Activated CD8-positive, alpha-beta T cell treated with anti-CD3 and anti-CD28 coated beads for 36 hours (primary cell): ENCODE data around the gene SPOCK2. TPM values are rescaled to one million over a fixed set of nuclear protein-coding genes. Genes with fewer than 3 reads are reported as not detected.

Experiments
- ATAC-seq: fragments of 200-7000 bp; cut with Tn5 transposase; one replicate; pipeline ENCODE4 v1.10.0; 2021; ENCODE audit warnings: mild to moderate bottlenecking, moderate library complexity
- CTCF ChIA-PET: fragments of 350-600 bp; sonication (Branson Sonifier 250); formaldehyde crosslinking; loops from one replicate; lab custom pipeline; 2021; ENCODE audit warnings: antibody characterized with exemption; lab: Charles Lee
- POLR2A ChIA-PET: fragments of 350-600 bp; sonication (Branson Sonifier 250); formaldehyde crosslinking; loops from one replicate; lab custom pipeline; 2021; ENCODE audit warnings: antibody characterized with exemption; lab: Charles Lee
- DNase-seq: peaks from one replicate; pipeline ENCODE4 v3.0.0-alpha.2; 2020
- H3K27ac Mint-ChIP-seq: one replicate; pipeline ENCODE4 v1.8.0; 2021; ENCODE audit warnings: mild to moderate bottlenecking, mixed read lengths
- H3K27me3 Mint-ChIP-seq: one replicate; pipeline ENCODE4 v1.8.0; 2021; ENCODE audit warnings: mixed read lengths
- H3K36me3 Mint-ChIP-seq: one replicate; pipeline ENCODE4 v1.8.0; 2021; ENCODE audit warnings: low read depth, mixed read lengths
- H3K4me1 Mint-ChIP-seq: one replicate; pipeline ENCODE4 v1.8.0; 2021; ENCODE audit warnings: low read depth, mixed read lengths
- H3K4me3 Mint-ChIP-seq: one replicate; pipeline ENCODE4 v1.8.0; 2021; ENCODE audit warnings: mild to moderate bottlenecking, moderate library complexity, mixed read lengths
- H3K9me3 Mint-ChIP-seq: one replicate; pipeline ENCODE4 v1.8.0; 2021; ENCODE audit warnings: mixed read lengths
- intact Hi-C: fragments of 100-400 bp; cut with micrococcal nuclease; formaldehyde crosslinking; loops from one replicate; pipeline ENCODE4 v1.10.0; 2022
- total RNA-seq, 2 experiments: library from RNA; stranded (reverse); gene quantifications; one replicate each; pipeline ENCODE4 v1.2.3, GENCODE V29; 2021
- TF ChIP-seq, protein P1 (sequence below): fragments of 200-600 bp; IDR thresholded peaks from one replicate; pipeline ENCODE4 v1.8.0; 2022; ENCODE audit warnings: antibody characterized with exemption, mild to moderate bottlenecking

Gene SPOCK2
- total RNA-seq, 2 experiments from 2014 or later: 134 to 135 TPM

DNA sequence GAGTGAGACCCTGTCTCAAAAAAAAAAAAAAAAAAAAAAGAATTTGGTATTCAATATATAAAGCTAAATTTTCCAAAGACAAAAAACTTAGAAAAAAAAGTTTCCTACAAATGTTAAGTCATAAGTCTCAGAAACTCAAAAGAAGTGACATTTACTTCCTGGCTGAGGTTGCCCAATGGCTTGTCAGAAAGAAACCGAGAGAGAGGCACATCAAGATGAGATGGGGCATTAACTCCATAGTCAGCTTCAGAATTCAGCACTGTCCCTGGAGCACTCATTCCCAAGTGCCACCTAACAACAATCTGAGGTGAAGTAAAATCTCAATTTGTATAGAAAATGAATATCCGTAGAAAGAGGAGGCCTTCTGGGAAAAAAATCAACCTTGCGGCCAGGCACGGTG, 6.8 kb upstream of the SPOCK2 start:
- Mint-ChIP-seq H3K27me3 (no peaks in the 10 kb centered on the region), H3K4me3 (no peak overlapping the region), H3K4me1 (peaks cover 54% of the 10 kb centered on the region), H3K27ac (peak overlapping the region; percentile 23), H3K9me3 (no peaks in the 10 kb centered on the region), H3K36me3 (peaks cover 39% of the 10 kb centered on the region)
- POLR2A ChIA-PET: interaction anchor here (0.7 to 2.4 kb wide), 3 partner anchors 11 to 232 kb away, joined by 3 to 7 read pairs (median 3); no protein-coding TSS in a partner anchor
- ATAC-seq (peak; percentile 40), DNase-seq (peak; percentile 38)
- TF ChIP-seq, protein P1, sequence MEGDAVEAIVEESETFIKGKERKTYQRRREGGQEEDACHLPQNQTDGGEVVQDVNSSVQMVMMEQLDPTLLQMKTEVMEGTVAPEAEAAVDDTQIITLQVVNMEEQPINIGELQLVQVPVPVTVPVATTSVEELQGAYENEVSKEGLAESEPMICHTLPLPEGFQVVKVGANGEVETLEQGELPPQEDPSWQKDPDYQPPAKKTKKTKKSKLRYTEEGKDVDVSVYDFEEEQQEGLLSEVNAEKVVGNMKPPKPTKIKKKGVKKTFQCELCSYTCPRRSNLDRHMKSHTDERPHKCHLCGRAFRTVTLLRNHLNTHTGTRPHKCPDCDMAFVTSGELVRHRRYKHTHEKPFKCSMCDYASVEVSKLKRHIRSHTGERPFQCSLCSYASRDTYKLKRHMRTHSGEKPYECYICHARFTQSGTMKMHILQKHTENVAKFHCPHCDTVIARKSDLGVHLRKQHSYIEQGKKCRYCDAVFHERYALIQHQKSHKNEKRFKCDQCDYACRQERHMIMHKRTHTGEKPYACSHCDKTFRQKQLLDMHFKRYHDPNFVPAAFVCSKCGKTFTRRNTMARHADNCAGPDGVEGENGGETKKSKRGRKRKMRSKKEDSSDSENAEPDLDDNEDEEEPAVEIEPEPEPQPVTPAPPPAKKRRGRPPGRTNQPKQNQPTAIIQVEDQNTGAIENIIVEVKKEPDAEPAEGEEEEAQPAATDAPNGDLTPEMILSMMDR: no peak
- intact Hi-C loops: no loop called here
- CTCF ChIA-PET: interaction anchor here (2.1 kb wide), 1 partner anchor 31 kb away, joined by 6 read pairs; no protein-coding TSS in a partner anchor

DNA sequence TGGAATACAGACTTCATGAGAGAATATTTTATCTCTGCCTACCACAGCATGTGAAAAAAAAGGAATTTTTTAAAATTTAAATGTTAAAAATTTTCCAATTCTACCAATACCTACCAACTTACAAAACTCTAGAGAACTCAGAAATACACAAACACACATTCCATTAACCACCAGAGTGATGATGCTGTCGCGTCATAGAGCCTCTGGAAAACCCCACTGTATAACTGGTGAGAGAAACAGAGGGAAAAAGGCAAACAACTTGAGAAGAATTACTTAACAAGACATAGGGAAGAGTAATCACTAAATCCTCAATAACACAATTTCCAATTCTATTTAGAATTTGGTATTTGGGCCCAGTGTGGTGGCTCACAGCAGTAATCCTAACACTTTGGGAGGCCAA, 6.2 kb upstream of the SPOCK2 start:
- CTCF ChIA-PET: interaction anchor here (2.1 kb wide), 2 partner anchors 12 to 31 kb away, joined by 6 to 10 read pairs; no protein-coding TSS in a partner anchor
- Mint-ChIP-seq H3K36me3 (peaks cover 37% of the 10 kb centered on the region), H3K27ac (peak overlapping the region; percentile 43), H3K27me3 (no peaks in the 10 kb centered on the region), H3K9me3 (no peaks in the 10 kb centered on the region), H3K4me3 (no peak overlapping the region), H3K4me1 (peaks cover 61% of the 10 kb centered on the region)
- no peak for DNase-seq
- intact Hi-C loops: no loop called here
- POLR2A ChIA-PET: interaction anchor here (0.7 to 2.4 kb wide), 3 partner anchors 11 to 31 kb away, joined by 3 to 7 read pairs (median 5); no protein-coding TSS in a partner anchor
- no peak for ATAC-seq
- TF ChIP-seq, protein P1: no peak

DNA sequence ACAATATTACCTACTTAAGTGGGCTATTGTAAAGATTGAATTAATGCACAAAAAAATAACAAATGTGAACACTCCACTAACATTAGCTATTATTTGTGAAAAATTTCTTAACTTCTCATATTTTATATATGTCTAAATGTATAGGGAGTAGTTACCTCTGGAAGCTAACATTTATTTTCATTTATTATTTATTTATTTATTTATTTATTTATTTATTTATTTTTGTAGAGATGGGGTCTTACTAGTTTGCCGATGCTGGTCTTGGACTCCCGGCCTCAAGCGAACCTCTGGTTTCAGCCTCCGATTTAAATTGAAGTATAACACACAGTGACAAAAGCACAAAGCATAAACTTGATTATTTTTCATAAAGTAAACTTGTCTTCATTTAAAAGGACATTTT, 5.1 kb upstream of the SPOCK2 start:
- ChIA-PET POLR2A (interaction anchor here (0.6 to 2.4 kb wide), 6 partner anchors 10 to 213 kb away, joined by 3 to 7 read pairs (median 4); partner anchors contain the start of genes ANAPC16 and ASCC1), CTCF (interaction anchor here (0.6 to 2.1 kb wide), 7 partner anchors 13 to 244 kb away, joined by 3 to 10 read pairs (median 3); no protein-coding TSS in a partner anchor)
- H3K27me3 Mint-ChIP-seq: no peaks in the 10 kb centered on the region
- no peak overlapping the region for H3K4me3 Mint-ChIP-seq
- no peak overlapping the region for H3K27ac Mint-ChIP-seq
- H3K36me3 Mint-ChIP-seq: peaks cover 34% of the 10 kb centered on the region
- intact Hi-C loops: no loop called here
- TF ChIP-seq, protein P1: no peak
- DNase-seq: no peak
- no peaks in the 10 kb centered on the region for H3K9me3 Mint-ChIP-seq
- H3K4me1 Mint-ChIP-seq: peaks cover 68% of the 10 kb centered on the region
- ATAC-seq: no peak

DNA sequence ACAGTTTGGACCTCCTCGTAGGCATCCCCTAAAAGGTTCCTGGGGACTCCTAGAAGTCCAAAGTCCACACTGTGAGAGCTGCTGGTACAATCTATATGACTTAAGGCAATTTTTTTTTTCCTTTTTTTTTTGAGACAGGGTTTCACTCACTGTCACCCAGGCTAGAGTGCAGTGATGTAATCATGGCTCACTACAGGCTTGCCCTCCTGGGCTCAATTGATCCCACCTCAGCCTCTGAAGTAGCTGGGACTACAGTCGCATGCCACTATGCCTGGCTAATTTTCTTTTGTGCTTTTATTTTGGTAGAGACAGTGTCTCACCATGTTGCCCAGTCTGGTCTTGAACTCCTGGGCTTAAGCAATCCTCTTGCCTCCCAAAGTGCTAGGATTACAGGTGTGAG, 4.6 kb upstream of the SPOCK2 start:
- TF ChIP-seq, protein P1: no peak
- H3K4me1 Mint-ChIP-seq: peaks cover 68% of the 10 kb centered on the region
- intact Hi-C loops: no loop called here
- no peak overlapping the region for H3K4me3 Mint-ChIP-seq
- H3K27me3 Mint-ChIP-seq: no peaks in the 10 kb centered on the region
- peaks cover 36% of the 10 kb centered on the region for H3K36me3 Mint-ChIP-seq
- no peaks in the 10 kb centered on the region for H3K9me3 Mint-ChIP-seq
- no peak for DNase-seq
- ChIA-PET POLR2A (interaction anchor here (0.7 to 1.5 kb wide), 3 partner anchors 10 to 213 kb away, joined by 3 to 5 read pairs (median 3); no protein-coding TSS in a partner anchor), CTCF (interaction anchor here (0.8 to 2.1 kb wide), 5 partner anchors 14 to 244 kb away, joined by 3 to 10 read pairs (median 3); no protein-coding TSS in a partner anchor)
- ATAC-seq: no peak
- no peak overlapping the region for H3K27ac Mint-ChIP-seq
